Skeletal muscle satellite cell (primary cell): Measurements from ENCODE around the gene NTN1.

Source experiments
- H3K27me3 ChIP-seq: 2 replicates; pipeline ENCODE4 v1.7.0; 2013; ENCODE audit warnings: low read length; ENCODE audit not compliant: control insufficient read depth, insufficient read depth
- H3K36me3 ChIP-seq: 2 replicates; pipeline ENCODE4 v1.7.0; 2013; ENCODE audit warnings: mild to moderate bottlenecking, control low read depth, low read length; ENCODE audit not compliant: insufficient read depth
- H3K4me1 ChIP-seq: 2 replicates; pipeline ENCODE4 v1.7.0; 2013; ENCODE audit warnings: low read length; ENCODE audit not compliant: control insufficient read depth, insufficient read depth
- H3K4me2 ChIP-seq: 2 replicates; pipeline ENCODE4 v1.7.0; 2013; ENCODE audit warnings: mild to moderate bottlenecking, low read length
- H3K4me3 ChIP-seq: 2 replicates; pipeline ENCODE4 v1.7.0; 2013; ENCODE audit warnings: low read length
- H3K9ac ChIP-seq: 2 replicates; pipeline ENCODE4 v1.7.0; 2013; ENCODE audit warnings: mild to moderate bottlenecking, low read depth, low read length, moderate library complexity
- H3K9me3 ChIP-seq: replicated peaks from 2 replicates; pipeline ENCODE4 v1.7.0; 2013; ENCODE audit warnings: mild to moderate bottlenecking, control low read depth, low read length

Gene NTN1

DNA sequence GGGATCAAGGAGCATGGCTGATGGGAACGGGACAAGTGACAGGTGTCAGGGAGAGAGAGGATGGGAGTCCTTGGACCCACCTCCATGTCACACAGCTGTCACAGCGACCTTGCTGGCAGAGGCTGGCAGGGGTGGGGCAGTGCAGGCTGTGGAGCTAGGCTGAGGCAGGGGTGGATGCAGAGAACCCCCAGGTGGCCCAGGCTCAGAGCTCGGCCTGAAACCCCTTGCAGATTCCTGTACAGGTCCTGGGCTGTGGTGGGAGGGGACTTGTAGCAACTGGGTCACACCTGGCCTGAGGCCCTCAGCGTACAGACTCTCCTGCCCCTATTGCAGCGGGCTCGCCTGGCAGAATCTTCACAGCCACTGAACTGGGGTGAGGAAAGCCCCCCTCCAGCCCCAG lies 174.1 kb downstream of the NTN1 start:
- H3K27me3 ChIP-seq: peaks cover 19% of the 10 kb centered on the region
- no peak overlapping the region for H3K4me2 ChIP-seq
- H3K4me1 ChIP-seq: no peaks in the 10 kb centered on the region
- H3K4me3 ChIP-seq: no peak overlapping the region
- H3K36me3 ChIP-seq: no peaks in the 10 kb centered on the region
- H3K9me3 ChIP-seq: no peaks in the 10 kb centered on the region
- no peak overlapping the region for H3K9ac ChIP-seq

DNA sequence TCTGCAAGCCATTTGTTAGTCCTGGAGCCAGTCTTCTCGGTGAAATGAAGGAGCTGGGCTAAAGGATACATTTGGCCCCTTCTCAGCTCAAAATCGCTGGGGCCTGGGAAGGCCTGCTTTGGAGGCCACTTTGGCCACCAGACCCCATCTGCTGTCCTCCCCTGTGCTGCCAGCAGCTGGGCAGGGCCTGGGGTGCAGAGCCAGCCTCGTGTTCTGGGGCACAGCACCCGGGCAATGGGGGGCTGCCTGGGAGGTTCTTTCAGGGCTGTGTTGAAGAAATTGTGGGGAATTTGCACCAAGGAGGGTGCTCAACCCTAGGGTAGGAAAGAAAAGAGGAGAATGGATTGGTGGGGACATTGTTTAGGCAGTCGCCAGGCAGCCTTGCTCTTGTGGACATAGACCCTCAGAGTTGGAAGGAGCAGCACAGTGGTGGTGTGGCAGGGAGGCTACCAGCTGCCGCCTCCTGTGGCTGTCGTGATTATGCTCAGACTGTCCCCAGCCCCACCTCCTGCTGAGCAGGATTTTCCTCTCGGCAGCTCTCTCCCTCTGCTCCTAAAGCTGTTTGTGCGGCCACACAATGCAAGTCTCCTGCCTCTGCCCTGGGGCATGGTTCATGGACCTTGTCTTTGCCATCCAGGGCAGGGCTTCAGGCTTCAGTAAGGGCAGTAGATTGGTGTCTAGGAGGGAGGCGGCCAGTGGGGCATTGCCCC lies 174.8 kb downstream of the NTN1 start:
- no peak overlapping the region for H3K9ac ChIP-seq
- no peak overlapping the region for H3K4me3 ChIP-seq
- no peaks in the 10 kb centered on the region for H3K9me3 ChIP-seq
- no peaks in the 10 kb centered on the region for H3K4me1 ChIP-seq
- H3K4me2 ChIP-seq: no peak overlapping the region
- peaks cover 26% of the 10 kb centered on the region for H3K27me3 ChIP-seq
- no peaks in the 10 kb centered on the region for H3K36me3 ChIP-seq

DNA sequence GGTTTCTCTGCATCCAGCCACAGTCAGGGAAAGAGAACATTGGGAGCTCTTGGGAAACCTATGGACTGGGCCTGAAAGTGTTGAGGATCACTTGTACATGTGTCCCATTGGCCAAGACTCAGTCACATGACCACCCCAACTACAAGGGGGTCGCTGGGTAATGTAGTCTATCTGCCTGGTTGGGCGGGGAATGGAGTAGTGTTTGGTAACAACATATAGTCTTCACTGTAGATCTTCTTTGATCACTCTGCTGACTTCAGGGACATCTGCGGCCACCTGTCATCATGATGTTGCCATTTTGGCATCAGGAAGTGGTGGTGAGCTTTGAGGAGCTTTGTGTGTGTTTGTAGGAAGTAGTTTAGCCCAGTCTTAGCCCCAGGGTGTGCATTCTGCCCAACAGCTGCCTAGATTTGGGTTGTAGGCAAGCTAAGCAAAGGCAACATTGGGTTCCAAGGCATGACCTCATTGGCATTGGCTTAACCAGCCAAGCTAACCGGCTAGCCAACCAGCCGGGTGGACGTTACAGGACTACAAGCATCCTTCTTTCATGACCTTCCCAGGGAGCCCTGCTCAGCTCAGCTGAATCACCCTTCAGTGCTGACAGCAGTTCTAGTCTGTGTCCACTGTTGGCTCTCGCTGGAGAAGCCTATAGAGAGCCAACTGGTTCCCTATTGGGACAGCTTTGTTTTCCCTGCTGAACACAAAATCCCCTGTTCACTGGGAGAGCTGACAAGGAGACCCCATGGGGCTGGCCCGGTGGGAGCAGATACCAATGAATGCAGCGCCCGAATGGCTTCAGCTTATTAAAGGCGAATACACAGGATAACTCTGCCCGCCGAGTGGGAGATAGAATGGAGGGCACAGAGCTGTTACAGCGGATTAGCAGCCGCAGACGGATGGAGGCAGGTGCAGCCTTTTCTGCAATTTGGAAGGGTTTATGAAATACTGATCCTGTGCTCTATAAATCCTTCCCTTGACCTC lies 178.6 kb downstream of the NTN1 start:
- H3K36me3 ChIP-seq: no peaks in the 10 kb centered on the region
- H3K9me3 ChIP-seq: no peaks in the 10 kb centered on the region
- peaks cover 33% of the 10 kb centered on the region for H3K27me3 ChIP-seq
- H3K4me2 ChIP-seq: no peak overlapping the region
- no peak overlapping the region for H3K9ac ChIP-seq
- no peak overlapping the region for H3K4me3 ChIP-seq
- H3K4me1 ChIP-seq: no peaks in the 10 kb centered on the region

DNA sequence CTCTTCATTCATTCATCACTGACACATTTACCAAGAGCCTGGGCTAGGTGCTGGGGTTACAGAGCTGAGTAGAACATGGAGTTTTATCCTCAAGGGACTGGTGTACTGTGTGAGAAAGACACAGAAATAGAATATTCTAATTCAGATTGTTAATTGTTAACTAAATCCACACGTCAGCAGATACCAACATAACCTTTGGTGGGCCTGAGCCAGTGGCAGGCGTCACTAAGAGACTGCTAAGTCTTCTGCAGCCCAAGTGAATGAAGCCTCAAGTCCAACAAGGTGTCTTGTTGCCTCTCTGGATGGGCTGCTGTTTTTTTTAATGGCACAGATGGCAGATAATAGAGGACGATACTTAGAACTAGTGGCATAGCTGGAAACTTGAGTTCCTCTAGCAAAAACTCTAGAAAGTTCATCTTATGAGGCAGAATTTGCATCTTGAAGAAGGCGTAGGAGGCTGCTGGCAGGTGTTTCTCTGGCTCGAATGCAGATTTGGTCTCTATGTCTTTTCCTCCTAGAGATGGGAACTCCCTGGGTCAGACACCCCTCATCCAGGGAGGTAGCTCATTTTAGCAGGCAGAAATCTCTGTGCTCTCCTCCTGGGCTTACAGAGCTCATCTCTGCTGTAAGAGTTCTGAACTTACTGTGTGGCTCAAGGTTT lies 179.5 kb downstream of the NTN1 start:
- no peak overlapping the region for H3K4me3 ChIP-seq
- H3K27me3 ChIP-seq: peaks cover 35% of the 10 kb centered on the region
- no peaks in the 10 kb centered on the region for H3K4me1 ChIP-seq
- H3K9me3 ChIP-seq: no peaks in the 10 kb centered on the region
- no peaks in the 10 kb centered on the region for H3K36me3 ChIP-seq
- H3K4me2 ChIP-seq: no peak overlapping the region
- H3K9ac ChIP-seq: no peak overlapping the region

DNA sequence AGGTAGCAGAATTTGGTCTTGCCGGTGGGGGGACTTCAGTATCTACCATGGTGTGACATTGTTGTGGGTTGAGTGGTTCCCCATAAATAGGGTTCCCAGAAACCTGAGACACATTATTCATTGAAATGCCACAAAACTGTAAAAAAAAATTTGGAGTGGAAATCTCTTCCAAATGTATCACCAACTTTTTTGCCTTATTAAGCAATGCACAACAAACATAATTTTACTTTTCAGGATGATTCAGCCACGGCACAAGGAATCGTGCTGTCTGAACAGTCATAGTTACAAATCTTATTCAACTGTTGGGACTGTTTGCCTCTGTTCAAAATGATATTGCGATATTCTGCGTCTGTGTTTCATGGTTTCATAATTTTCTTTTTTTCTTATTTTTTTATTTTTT lies 181.2 kb downstream of the NTN1 start:
- peaks cover 45% of the 10 kb centered on the region for H3K27me3 ChIP-seq

DNA sequence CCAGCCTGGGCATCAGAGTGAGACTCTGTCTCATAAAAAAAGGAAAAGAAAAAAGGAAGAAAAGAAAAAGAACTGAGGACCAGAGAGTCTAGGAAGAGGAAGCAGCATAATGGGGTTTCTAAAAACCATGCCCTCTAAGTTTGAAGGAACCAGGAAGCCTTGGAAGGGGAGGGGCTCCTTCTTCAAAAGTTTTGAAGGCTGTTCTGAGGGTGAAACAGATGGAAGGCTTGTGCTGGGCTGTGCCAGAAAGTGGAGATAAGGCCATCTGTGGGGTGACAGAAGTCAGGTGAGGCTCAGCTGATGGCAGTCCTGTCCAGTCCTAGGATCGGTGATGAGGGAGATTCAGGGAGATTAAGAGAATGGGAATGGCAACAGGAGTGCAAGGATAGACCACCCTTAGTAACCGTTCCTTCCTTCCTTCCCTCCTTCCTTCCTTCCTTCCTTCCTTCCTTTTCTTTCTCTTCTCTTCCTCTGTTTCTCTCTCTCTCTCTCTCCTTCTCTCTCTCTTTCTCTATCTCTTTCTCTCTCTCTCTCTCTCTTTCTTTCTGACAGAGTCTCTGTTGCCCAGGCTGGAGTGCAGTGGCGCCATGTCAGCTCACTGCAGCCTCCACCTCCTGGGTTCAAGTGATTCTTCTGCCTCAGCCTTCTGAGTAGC lies 182.6 kb downstream of the NTN1 start:
- Histone ChIP-seq H3K4me2 (no peak overlapping the region), H3K4me3 (no peak overlapping the region), H3K27me3 (peaks cover 50% of the 10 kb centered on the region), H3K9ac (no peak overlapping the region), H3K4me1 (no peaks in the 10 kb centered on the region), H3K9me3 (no peaks in the 10 kb centered on the region), H3K36me3 (no peaks in the 10 kb centered on the region)

More for the DNA sequence above, 181.2 kb downstream of the NTN1 start:
- Histone ChIP-seq H3K4me1 (no peaks in the 10 kb centered on the region), H3K36me3 (no peaks in the 10 kb centered on the region), H3K4me3 (no peak overlapping the region), H3K9me3 (no peaks in the 10 kb centered on the region), H3K9ac (no peak overlapping the region), H3K4me2 (no peak overlapping the region)

DNA sequence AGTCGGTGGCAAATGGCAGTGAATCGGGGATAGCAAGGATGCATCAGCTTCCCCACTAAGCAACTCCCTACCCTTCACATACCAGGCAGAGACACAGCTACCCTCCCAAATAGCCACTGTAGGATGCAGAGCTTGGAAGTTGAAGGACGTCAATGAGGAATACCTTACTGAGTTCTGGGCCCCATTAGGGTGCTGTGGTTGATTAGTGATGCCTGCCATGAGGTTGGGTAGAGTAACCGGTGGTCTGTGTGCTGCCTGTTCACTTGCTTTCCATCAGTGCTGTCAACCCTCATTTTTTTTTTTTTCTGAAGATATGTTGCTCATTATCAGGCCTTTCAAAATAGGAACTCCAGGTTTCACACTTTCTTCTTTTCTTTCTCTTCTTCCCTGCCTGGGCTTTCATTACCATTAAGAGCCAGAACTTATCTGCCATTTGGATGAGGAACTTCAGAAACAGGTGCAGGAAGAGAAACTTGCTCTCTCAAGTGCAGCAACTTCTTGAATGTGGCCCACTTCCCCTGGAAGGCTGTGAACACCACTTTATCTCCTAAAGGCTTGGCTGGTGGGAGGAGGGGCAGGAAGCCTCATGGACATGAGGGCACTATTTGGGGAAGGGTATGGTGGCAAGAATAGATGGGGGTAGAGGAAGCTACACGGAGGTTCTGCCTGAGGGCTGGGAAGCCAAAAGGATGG lies 183.5 kb downstream of the NTN1 start:
- peaks cover 50% of the 10 kb centered on the region for H3K27me3 ChIP-seq
- no peak overlapping the region for H3K9ac ChIP-seq
- H3K4me3 ChIP-seq: no peak overlapping the region
- no peaks in the 10 kb centered on the region for H3K36me3 ChIP-seq
- H3K4me1 ChIP-seq: no peaks in the 10 kb centered on the region
- H3K9me3 ChIP-seq: no peaks in the 10 kb centered on the region
- no peak overlapping the region for H3K4me2 ChIP-seq

DNA sequence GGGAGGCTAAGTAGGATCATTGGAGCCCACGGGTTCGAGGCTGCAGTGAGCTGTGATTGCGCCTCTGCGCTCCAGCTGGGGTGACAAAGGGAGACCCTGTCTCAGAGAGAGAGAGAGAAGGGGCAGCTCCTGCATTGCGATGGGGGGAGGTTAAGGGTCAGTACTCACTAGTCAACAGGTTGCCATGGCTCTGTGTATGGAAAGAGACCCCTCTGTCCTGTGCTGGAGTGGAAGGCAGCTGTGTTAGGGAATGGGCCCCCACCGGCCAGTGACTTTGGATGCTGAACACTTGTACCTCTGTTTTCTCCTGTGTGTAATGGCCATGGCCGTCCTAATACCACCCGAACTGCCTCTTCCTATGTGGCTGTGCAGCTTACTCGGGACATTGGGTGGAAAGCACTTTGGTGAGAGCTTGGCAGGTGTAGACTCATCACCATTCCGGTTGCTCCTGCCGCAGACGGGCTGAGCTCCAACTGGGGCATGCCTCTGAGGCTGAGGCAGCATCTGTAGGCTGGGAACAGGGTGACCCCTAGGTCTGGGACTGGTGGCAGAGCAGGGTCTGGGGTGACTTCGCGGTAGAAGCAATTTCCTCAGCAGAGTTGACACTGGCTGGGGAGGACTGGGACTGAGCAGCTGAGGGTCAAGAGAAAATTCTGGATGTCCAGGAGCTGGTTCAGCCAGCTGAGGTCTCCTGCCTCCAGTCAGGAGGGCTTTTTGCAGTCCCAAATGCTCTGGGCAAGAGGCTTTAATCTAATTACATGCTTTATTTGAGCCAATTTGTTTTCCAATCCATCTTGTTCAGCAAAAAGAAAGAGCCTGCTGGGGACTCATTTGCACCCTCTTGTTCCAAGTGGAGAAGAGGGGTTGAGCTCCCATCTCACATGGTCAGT lies 184.5 kb downstream of the NTN1 start:
- no peaks in the 10 kb centered on the region for H3K4me1 ChIP-seq
- H3K9me3 ChIP-seq: no peaks in the 10 kb centered on the region
- no peak overlapping the region for H3K4me2 ChIP-seq
- H3K27me3 ChIP-seq: peaks cover 41% of the 10 kb centered on the region
- no peaks in the 10 kb centered on the region for H3K36me3 ChIP-seq
- H3K4me3 ChIP-seq: no peak overlapping the region
- no peak overlapping the region for H3K9ac ChIP-seq

DNA sequence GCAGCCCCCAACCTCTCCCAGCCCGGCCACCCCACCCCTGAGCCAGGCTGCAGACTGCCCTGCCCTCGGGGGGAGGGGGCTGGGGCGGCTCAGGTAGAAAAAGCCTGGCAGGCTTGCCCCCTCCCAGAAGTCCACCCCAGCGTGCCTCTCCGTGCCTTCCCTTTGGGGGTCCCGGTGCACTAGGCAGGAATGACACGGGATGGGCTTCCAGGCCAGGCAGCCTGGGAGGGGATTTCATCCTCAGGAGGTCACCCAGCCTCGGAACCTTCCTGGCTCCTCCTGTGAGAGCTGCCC lies 185.0 kb downstream of the NTN1 start:
- no peak overlapping the region for H3K9ac ChIP-seq
- H3K4me3 ChIP-seq: no peak overlapping the region
- H3K4me1 ChIP-seq: no peaks in the 10 kb centered on the region
- no peak overlapping the region for H3K4me2 ChIP-seq
- H3K27me3 ChIP-seq: peaks cover 35% of the 10 kb centered on the region
- H3K9me3 ChIP-seq: no peaks in the 10 kb centered on the region
- no peaks in the 10 kb centered on the region for H3K36me3 ChIP-seq

DNA sequence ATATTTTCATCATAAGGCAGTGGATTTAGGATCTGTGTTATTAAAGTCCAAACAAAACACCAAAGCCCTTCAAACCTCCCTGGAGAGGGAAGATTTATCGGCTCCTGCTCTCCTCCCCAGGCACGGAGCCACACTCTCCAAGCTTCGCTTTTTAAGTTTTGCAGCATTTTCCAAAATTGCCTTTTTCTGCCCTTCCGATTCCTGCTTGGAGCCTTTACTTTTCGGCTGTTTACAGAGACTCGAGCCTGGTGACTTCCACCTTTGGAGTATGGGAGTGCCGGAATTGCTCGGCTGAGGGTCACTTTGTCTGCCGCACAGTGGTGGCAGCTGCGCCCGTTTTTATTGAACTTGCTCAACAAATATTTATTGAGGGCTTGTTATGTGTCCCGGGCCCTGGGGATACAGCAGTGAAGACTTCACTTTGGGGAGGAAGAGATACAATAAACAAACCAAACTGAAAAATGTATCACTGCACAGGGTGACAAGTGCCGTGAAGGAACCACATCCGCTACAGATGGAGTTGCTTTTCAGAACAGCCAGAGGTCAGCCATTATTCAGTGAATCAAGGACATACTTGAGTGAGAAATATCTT lies 185.5 kb downstream of the NTN1 start:
- Histone ChIP-seq H3K27me3 (peaks cover 32% of the 10 kb centered on the region), H3K4me1 (no peaks in the 10 kb centered on the region), H3K9ac (no peak overlapping the region), H3K4me3 (no peak overlapping the region), H3K4me2 (no peak overlapping the region), H3K9me3 (no peaks in the 10 kb centered on the region), H3K36me3 (no peaks in the 10 kb centered on the region)
